ENCODE results near the gene HSD17B12.
"Not testable (repeated sequence)": the region's sequence is repeated elsewhere in the genome, so short reads cannot be mapped to it uniquely, and the experiment has no call there.

GRCh38 chr11:43671284-43671683 is 9.3 kb upstream of the HSD17B12 start:
- TF ChIP-seq CTCF (conservative IDR thresholded peaks at IDR 0.05; ENCODE audit: low read depth in 2 of 2); POLR2AphosphoS5 (IDR thresholded peaks at IDR 0.05; ENCODE audit: low read depth); ETS1 (IDR thresholded peaks at IDR 0.05); EZH2 (IDR thresholded peaks at IDR 0.05; ENCODE audit: low read depth, unreplicated experiment); STAT1 (IDR thresholded peaks at IDR 0.05; ENCODE audit: unreplicated experiment); CREB1 (CRISPR knock-in tag; IDR thresholded peaks at IDR 0.05; ENCODE audit: low read depth); EZH2phosphoT487 (IDR thresholded peaks at IDR 0.05; ENCODE audit: unreplicated experiment); REST (IDR thresholded peaks at IDR 0.05; ENCODE audit: unreplicated experiment); ZNF462 (CRISPR knock-in tag; IDR thresholded peaks at IDR 0.05); JUNB (IDR thresholded peaks at IDR 0.05; ENCODE audit: unreplicated experiment); ZNF331 (CRISPR knock-in tag; IDR thresholded peaks at IDR 0.05; ENCODE audit: low read depth); NANOG (IDR thresholded peaks at IDR 0.05; ENCODE audit: borderline replicate concordance): not testable (repeated sequence)

Data from GM23338 (cell line).